ENCODE data around the gene FRMD4A. TPM values are rescaled to one million over a fixed set of nuclear protein-coding genes. Genes with fewer than 3 reads are reported as not detected.

The FRMD4A gene
- total and polyA plus RNA-seq, 10 of the 15 experiments (the other 5 are each of a cell fraction or from before 2014, with no cell fraction given): 17.8 to 75.2 (median 39.1) TPM

DNA sequence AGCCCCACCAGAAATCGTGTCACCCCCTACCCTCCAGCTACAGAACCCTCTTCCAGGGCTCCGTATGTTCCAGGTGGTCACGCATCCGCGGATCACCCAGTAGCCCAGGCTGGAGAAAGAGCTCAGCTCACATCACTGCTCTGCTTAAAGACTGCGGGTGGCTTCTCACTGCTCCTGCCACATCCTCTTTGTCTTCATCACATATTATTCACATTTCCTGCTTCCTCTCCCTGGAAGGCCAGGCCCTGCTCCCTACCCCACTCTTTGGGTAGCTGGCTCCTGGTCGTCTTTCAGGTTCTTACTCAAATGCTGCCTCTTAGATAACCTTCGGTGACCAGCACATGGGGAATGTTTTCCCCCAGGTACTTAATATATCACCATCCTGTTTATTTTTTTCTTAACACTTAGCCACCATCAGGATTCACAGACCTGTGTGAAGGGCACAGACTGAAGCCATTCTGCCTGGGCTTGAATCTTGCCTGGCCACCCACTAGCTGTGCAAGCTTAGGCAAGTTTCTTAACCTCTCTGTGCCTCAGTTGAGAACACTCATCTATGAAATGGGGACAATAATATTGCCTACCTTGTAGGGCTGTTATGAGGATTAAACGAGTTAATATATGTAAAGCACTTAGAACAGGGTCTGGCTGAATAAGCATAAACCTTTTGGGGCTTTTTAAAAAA is 436.2 kb downstream of the FRMD4A start (continued):
- TF ChIP-seq, protein P1, sequence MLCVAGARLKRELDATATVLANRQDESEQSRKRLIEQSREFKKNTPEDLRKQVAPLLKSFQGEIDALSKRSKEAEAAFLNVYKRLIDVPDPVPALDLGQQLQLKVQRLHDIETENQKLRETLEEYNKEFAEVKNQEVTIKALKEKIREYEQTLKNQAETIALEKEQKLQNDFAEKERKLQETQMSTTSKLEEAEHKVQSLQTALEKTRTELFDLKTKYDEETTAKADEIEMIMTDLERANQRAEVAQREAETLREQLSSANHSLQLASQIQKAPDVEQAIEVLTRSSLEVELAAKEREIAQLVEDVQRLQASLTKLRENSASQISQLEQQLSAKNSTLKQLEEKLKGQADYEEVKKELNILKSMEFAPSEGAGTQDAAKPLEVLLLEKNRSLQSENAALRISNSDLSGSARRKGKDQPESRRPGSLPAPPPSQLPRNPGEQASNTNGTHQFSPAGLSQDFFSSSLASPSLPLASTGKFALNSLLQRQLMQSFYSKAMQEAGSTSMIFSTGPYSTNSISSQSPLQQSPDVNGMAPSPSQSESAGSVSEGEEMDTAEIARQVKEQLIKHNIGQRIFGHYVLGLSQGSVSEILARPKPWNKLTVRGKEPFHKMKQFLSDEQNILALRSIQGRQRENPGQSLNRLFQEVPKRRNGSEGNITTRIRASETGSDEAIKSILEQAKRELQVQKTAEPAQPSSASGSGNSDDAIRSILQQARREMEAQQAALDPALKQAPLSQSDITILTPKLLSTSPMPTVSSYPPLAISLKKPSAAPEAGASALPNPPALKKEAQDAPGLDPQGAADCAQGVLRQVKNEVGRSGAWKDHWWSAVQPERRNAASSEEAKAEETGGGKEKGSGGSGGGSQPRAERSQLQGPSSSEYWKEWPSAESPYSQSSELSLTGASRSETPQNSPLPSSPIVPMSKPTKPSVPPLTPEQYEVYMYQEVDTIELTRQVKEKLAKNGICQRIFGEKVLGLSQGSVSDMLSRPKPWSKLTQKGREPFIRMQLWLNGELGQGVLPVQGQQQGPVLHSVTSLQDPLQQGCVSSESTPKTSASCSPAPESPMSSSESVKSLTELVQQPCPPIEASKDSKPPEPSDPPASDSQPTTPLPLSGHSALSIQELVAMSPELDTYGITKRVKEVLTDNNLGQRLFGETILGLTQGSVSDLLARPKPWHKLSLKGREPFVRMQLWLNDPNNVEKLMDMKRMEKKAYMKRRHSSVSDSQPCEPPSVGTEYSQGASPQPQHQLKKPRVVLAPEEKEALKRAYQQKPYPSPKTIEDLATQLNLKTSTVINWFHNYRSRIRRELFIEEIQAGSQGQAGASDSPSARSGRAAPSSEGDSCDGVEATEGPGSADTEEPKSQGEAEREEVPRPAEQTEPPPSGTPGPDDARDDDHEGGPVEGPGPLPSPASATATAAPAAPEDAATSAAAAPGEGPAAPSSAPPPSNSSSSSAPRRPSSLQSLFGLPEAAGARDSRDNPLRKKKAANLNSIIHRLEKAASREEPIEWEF (IDR thresholded peaks at IDR 0.05; ENCODE audit: insufficient replicate concordance, low read depth, low read length): no peak

DNA sequence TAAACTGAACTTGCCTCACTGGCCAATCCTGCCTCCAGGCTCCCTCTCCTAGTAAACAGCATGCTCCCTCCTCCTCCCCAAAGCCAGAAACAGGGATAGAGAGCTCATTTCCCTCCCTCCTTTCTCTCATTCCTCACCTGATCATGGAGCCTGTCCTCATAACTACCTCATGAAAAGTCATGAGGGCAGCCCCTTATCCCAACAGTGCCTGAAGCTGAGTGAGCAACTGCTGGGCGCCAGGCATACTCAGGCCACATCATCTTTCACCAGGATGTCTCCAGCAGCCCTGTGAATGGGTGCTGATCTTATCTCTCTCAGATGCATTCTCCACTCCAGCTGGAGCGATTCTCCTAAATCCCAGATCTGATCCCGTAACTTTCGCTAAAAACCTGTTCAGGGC is 436.8 kb downstream of the FRMD4A start:
- ChIA-PET POLR2A (interaction anchor here (0.5 kb wide), 1 partner anchor 13 kb away, joined by 4 read pairs; no protein-coding TSS in a partner anchor), SMC1A (ENCODE audit: uncharacterized antibody, unreplicated experiment) (interaction anchor here (1.2 kb wide), 1 partner anchor 9 kb away, joined by 4 read pairs; no protein-coding TSS in a partner anchor), RAD21 (ENCODE audit: unreplicated experiment) (no interaction called here), CTCF (interaction anchor here (1.4 kb wide), 1 partner anchor 107 kb away, joined by 3 read pairs; no protein-coding TSS in a partner anchor)
- Histone ChIP-seq H3K27me3 (replicated peaks in 1 of 2; ENCODE audit: control insufficient read depth in 2 of 2, insufficient read depth in 2 of 2, low read length in 1 of 2) (peaks cover 0 to 13% of the 10 kb centered on the region in 2 experiments; a peak in 1 of 4 replicates), H3K4me3 (no peak overlapping the region), H3K27ac (ENCODE audit: control insufficient read depth, insufficient read depth) (no peak overlapping the region), H3K4me1 (ENCODE audit: control insufficient read depth, insufficient read depth, low read length) (no peaks in the 10 kb centered on the region), H2AFZ (ENCODE audit: control insufficient read depth, low read depth, low read length) (no peak overlapping the region), H4K20me1 (ENCODE audit: control insufficient read depth, insufficient read depth) (no peaks in the 10 kb centered on the region; the same call in 1 of the 2 replicates), H3K9me3 (replicated peaks; ENCODE audit: control insufficient read depth, insufficient read depth, low read length) (no peaks in the 10 kb centered on the region), H3K36me3 (ENCODE audit: control insufficient read depth in 2 of 2, insufficient read depth in 2 of 2, low read length in 1 of 2) (no peaks in the 10 kb centered on the region; a peak in 1 of 4 replicates), H3K79me2 (ENCODE audit: control insufficient read depth, insufficient read depth, low read length) (no peaks in the 10 kb centered on the region; the same call in 1 of the 2 replicates), H3K9ac (ENCODE audit: control insufficient read depth, insufficient read depth, low read length) (no peak overlapping the region), H3K4me2 (ENCODE audit: control insufficient read depth, insufficient read depth) (no peak overlapping the region)
- BruUV-seq (replicated peaks): no TSS peak
- 62% methylated on average over 4 of the region's 4 CpGs for WGBS (ENCODE audit: insufficient coverage, insufficient replicate concordance, low lambda C conversion rate, missing lambda C conversion rate)
- in situ Hi-C loops (cut with MboI) (no loop called here), intact Hi-C loops (cut with micrococcal nuclease; ENCODE audit: unreplicated experiment) (no loop called here)
- TF ChIP-seq CBX3 (IDR thresholded peaks at IDR 0.05; ENCODE audit: borderline replicate concordance, low read depth): no peak
- TF ChIP-seq NBN (IDR thresholded peaks at IDR 0.05): no peak
- TF ChIP-seq SIX5 (IDR thresholded peaks at IDR 0.05; ENCODE audit: low read depth, low read length, severe bottlenecking): no peak
- no peak for FAIRE-seq
- no peak for ATAC-seq
- DNase-seq (ENCODE audit: low read depth, low spot score): no peak

Measured in GM12878 (cell line).